Activated naive CD4-positive, alpha-beta T cell treated with anti-CD3 and anti-CD28 coated beads, Interleukin-2, amount 50 U/mL, for 24 hours (primary cell): ENCODE data around the gene TNNI2.
A peak's percentile ranks its signal among the peaks of the same experiment; 100 is the strongest.
"Not testable (repeated sequence)": the region's sequence is repeated elsewhere in the genome, so short reads cannot be mapped to it uniquely, and the experiment has no call there.

Experiments
- H3K27ac Mint-ChIP-seq: one replicate; pipeline ENCODE4 v1.8.0; 2021; ENCODE audit warnings: mild to moderate bottlenecking, mixed read lengths
- H3K27me3 Mint-ChIP-seq: one replicate; pipeline ENCODE4 v1.8.0; 2021; ENCODE audit warnings: mixed read lengths
- H3K36me3 Mint-ChIP-seq: one replicate; pipeline ENCODE4 v1.8.0; 2021; ENCODE audit warnings: mixed read lengths
- H3K4me1 Mint-ChIP-seq: one replicate; pipeline ENCODE4 v1.8.0; 2021; ENCODE audit warnings: mixed read lengths
- H3K4me3 Mint-ChIP-seq: one replicate; pipeline ENCODE4 v1.8.0; 2021; ENCODE audit warnings: mild to moderate bottlenecking, mixed read lengths
- H3K9me3 Mint-ChIP-seq: one replicate; pipeline ENCODE4 v1.8.0; 2021; ENCODE audit warnings: mixed read lengths

Gene TNNI2

DNA sequence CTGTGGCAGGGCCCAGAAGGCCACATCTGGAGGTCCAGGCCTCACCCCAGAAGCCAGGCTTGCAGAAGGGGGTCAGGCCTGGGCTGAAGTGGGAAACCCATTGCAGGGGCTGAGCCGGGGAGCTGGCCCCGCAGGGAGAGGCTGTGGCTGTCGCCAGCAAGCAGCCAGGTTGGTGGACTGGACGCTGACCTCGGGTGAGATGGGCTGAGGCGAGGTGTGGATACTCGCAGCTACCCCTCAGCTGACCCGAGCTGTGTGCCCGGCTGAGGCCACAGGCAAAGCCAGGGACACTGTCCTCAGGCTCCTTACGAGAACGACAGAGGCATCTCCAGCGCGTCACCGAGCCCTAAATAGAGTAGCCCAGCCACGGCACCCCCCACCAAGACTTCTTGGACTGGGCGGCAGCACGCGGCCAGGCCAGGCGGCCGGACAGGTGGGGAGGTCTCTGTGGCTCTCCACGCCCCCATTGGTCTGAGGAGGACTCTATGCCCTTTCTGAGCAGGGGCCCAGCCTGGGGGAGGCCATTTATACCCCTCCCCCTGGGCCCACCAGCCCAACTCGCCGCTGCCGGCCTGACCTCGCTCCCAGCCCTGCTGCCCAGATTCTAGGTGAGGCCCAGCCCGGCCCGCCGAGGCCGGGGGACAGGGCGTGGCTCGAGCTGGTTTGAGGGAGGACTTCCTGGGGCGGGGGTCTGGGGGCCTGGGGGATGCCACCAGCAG lies at the start of gene TNNI2:
Gene TNNI2, plus strand, starts transcription at position 556 of the 719 bp plus-strand sequence. CDS start 716 bp downstream, outside the sequence.
- Mint-ChIP-seq H3K4me3 (no peak within 1 kb of the TSS), H3K27ac (no peak within 1 kb of the TSS), H3K36me3 (no peaks in the 10 kb centered on the region), H3K4me1 (peaks cover 8% of the 10 kb centered on the region), H3K27me3 (no peaks in the 10 kb centered on the region), H3K9me3 (no peaks in the 10 kb centered on the region)

- Mint-ChIP-seq H3K9me3 (no peaks in the 10 kb centered on the region), H3K4me3 (no peak overlapping the region), H3K27ac (no peak overlapping the region), H3K27me3 (peaks cover 1% of the 10 kb centered on the region), H3K4me1 (peaks cover 4% of the 10 kb centered on the region), H3K36me3 (peaks cover 2% of the 10 kb centered on the region)
These were observed 46.9 kb upstream of the TNNI2 start for GRCh38 chr11:1791912-1792311.

GRCh38 chr11:1792461-1792860 lies 46.3 kb upstream of the TNNI2 start:
- Mint-ChIP-seq H3K9me3 (no peaks in the 10 kb centered on the region), H3K4me1 (peaks cover 4% of the 10 kb centered on the region), H3K27me3 (peaks cover 1% of the 10 kb centered on the region), H3K27ac (peak overlapping the region; percentile 51), H3K36me3 (peaks cover 2% of the 10 kb centered on the region), H3K4me3 (peak overlapping the region; percentile 39)

DNA sequence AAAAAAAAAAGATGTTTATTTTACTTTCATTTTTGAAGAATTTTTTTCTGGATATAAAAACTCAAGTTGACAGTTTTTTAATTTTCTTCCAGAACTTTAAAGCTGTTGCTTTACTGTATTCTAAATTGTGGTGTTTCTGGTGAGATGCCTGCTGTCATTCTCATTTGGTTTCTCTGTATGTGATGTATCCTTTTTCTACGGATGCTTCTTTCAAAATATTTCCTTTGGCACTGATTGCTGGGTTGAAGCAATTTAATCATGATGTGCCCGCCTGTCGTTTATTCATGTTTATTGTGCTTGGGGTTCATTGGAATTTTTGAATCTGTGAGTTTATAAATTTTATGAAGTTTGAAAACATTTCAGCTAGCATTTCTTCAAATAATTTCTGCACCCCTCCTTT lies 45.7 kb upstream of the TNNI2 start:
- no peaks in the 10 kb centered on the region for H3K9me3 Mint-ChIP-seq
- H3K27me3 Mint-ChIP-seq: peaks cover 1% of the 10 kb centered on the region

GRCh38 chr11:1796413-1797011 lies 42.3 kb upstream of the TNNI2 start:
- Mint-ChIP-seq H3K36me3 (peaks cover 2% of the 10 kb centered on the region), H3K9me3 (no peaks in the 10 kb centered on the region), H3K27me3 (peaks cover 5% of the 10 kb centered on the region), H3K4me3 (no peak overlapping the region), H3K4me1 (peaks cover 4% of the 10 kb centered on the region), H3K27ac (no peak overlapping the region)

More for the DNA sequence above, 45.7 kb upstream of the TNNI2 start:
- Mint-ChIP-seq H3K4me3 (no peak overlapping the region), H3K4me1 (peaks cover 4% of the 10 kb centered on the region), H3K27ac (no peak overlapping the region), H3K36me3 (peaks cover 2% of the 10 kb centered on the region)

GRCh38 chr11:1797391-1798125 lies 41.2 kb upstream of the TNNI2 start:
- Mint-ChIP-seq H3K4me1 (peaks cover 2% of the 10 kb centered on the region), H3K9me3 (no peaks in the 10 kb centered on the region), H3K36me3 (peaks cover 1% of the 10 kb centered on the region), H3K4me3 (no peak overlapping the region), H3K27ac (no peak overlapping the region), H3K27me3 (peaks cover 5% of the 10 kb centered on the region)

GRCh38 chr11:1803246-1803645 lies 35.5 kb upstream of the TNNI2 start:
- H3K4me3 Mint-ChIP-seq: no peak overlapping the region
- H3K27me3 Mint-ChIP-seq: peaks cover 8% of the 10 kb centered on the region
- no peaks in the 10 kb centered on the region for H3K36me3 Mint-ChIP-seq
- H3K4me1 Mint-ChIP-seq: no peaks in the 10 kb centered on the region
- no peak overlapping the region for H3K27ac Mint-ChIP-seq
- no peaks in the 10 kb centered on the region for H3K9me3 Mint-ChIP-seq

DNA sequence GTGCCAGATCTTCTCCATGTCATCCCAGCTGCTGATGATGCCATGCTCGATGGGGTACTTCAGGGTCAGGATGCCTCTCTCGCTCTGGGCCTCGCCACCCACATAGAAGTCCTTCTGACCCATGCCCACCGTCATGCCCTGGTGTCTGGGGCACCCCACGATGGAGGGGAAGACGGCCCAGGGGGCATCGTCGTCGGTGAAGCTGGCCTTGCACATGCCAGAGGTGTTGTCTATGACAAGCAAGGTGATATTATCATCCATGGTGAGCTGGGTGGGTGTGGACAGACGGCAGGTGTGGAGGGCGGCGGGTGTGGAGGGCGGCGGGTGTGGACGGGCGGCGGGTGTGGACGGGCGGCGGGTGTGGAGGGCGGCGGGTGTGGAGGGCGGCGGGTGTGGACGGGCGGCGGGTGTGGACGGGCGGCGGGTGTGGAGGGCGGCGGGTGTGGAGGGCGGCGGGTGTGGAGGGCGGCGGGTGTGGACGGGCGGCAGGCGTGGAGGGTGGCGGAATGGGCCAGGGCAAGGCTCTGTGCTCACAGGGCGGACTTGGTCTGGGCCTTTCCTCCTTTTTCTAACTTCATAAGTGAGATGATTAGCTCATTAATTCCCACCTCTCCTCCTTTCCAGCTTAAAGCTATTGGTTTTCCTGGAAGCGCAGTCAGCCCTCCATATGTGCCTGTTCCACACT lies 34.8 kb upstream of the TNNI2 start:
- not testable (repeated sequence) for H3K4me3 Mint-ChIP-seq, H3K27ac Mint-ChIP-seq, H3K4me1 Mint-ChIP-seq, H3K9me3 Mint-ChIP-seq, H3K36me3 Mint-ChIP-seq, H3K27me3 Mint-ChIP-seq

DNA sequence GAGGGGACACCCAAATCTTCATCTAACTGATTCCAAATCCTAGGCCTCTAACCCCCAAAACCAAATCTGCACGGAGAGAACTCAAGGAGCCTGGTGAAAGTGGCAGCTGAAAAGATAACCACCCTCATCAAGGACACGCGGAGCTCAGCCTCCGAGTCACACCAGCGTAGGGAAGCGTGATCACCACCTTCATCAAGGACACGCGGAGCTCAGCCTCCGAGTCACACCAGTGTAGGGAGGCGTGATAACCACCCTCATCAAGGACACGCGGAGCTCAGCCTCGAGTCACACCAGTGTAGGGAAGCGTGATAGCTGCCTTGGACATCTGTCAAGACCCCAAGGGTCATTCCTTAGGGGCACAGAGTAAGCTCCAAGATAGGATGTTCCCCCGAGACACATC lies 33.3 kb upstream of the TNNI2 start:
- no peak overlapping the region for H3K4me3 Mint-ChIP-seq
- H3K4me1 Mint-ChIP-seq: no peaks in the 10 kb centered on the region
- no peaks in the 10 kb centered on the region for H3K9me3 Mint-ChIP-seq
- no peak overlapping the region for H3K27ac Mint-ChIP-seq
- peaks cover 4% of the 10 kb centered on the region for H3K27me3 Mint-ChIP-seq
- H3K36me3 Mint-ChIP-seq: no peaks in the 10 kb centered on the region

- H3K4me3 Mint-ChIP-seq: no peak overlapping the region
- H3K27ac Mint-ChIP-seq: no peak overlapping the region
- no peaks in the 10 kb centered on the region for H3K9me3 Mint-ChIP-seq
- H3K27me3 Mint-ChIP-seq: peaks cover 3% of the 10 kb centered on the region
- H3K36me3 Mint-ChIP-seq: no peaks in the 10 kb centered on the region
- no peaks in the 10 kb centered on the region for H3K4me1 Mint-ChIP-seq
These were observed 31.4 kb upstream of the TNNI2 start for GRCh38 chr11:1807264-1807995.

DNA sequence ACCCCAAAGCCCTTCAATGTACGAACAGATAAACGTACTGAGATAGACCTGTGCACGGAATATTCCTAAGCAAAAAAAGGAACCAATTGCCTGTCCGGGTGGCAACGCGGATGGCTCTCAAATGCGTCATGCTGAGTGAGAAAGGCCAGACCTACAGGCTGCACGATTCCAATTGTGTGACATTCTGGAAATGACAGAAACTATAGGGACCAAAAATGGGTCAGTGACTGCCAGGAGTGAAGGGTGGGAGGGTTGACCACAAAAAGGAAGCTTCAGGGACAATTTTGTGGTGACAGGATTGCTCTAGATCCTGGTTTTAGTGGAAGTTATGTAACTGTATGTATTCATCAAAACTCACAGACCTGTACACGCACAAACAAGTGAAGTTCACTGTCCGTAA lies 28.0 kb upstream of the TNNI2 start:
- Mint-ChIP-seq H3K4me3 (no peak overlapping the region), H3K9me3 (no peaks in the 10 kb centered on the region), H3K4me1 (no peaks in the 10 kb centered on the region), H3K27me3 (no peaks in the 10 kb centered on the region), H3K36me3 (no peaks in the 10 kb centered on the region), H3K27ac (no peak overlapping the region)

DNA sequence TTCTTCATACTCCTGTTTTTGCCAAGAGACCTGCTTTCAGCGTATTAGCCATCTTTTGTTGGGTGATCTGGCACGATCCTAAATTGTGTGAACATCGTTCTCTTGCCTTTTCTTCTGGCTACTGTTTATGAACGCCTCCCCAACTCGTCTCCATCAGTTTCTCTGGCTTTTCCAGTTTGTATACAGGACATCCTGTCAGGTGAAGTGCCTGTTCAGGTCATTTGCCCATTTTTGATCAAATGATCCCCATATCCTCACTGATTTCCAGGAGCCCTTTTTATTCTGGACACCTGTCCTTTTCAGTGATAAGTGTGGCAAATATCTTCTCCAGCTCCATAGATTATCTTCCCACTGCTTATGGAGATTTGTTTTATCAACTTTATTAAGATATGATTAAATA lies 26.5 kb upstream of the TNNI2 start:
- Mint-ChIP-seq H3K4me3 (no peak overlapping the region), H3K36me3 (no peaks in the 10 kb centered on the region), H3K27ac (no peak overlapping the region), H3K4me1 (no peaks in the 10 kb centered on the region), H3K9me3 (no peaks in the 10 kb centered on the region), H3K27me3 (no peaks in the 10 kb centered on the region)

GRCh38 chr11:1812801-1813200 lies 26.0 kb upstream of the TNNI2 start:
- no peaks in the 10 kb centered on the region for H3K9me3 Mint-ChIP-seq
- no peaks in the 10 kb centered on the region for H3K27me3 Mint-ChIP-seq
- H3K36me3 Mint-ChIP-seq: no peaks in the 10 kb centered on the region
- H3K27ac Mint-ChIP-seq: peak overlapping the region; percentile 31
- no peaks in the 10 kb centered on the region for H3K4me1 Mint-ChIP-seq
- no peak overlapping the region for H3K4me3 Mint-ChIP-seq

GRCh38 chr11:1813356-1813755 lies 25.4 kb upstream of the TNNI2 start:
- H3K36me3 Mint-ChIP-seq, H3K4me1 Mint-ChIP-seq, H3K9me3 Mint-ChIP-seq, H3K27ac Mint-ChIP-seq, H3K27me3 Mint-ChIP-seq, H3K4me3 Mint-ChIP-seq: not testable (repeated sequence)

DNA sequence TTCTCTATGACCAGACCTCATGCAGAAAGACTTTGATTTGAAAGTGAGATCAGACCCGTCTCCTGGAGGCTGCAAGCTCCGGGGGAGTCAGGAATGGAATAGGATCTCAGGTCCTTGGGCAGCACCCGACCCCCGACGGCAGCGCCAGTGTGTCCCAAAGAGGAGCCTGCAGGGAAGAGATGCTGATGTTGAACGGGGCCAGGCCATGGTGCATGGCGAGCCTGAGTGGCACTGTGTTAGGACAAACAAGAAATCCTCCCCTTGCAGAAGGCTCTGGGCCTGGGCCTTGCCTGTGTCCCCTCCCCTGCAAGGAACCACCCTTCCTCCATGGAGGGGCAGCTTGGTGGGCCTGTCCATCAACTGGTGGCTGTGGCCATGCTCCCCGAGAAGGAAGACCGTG lies 24.1 kb upstream of the TNNI2 start:
- no peak overlapping the region for H3K4me3 Mint-ChIP-seq
- no peak overlapping the region for H3K27ac Mint-ChIP-seq
- no peaks in the 10 kb centered on the region for H3K4me1 Mint-ChIP-seq
- H3K9me3 Mint-ChIP-seq: no peaks in the 10 kb centered on the region
- H3K36me3 Mint-ChIP-seq: no peaks in the 10 kb centered on the region
- H3K27me3 Mint-ChIP-seq: no peaks in the 10 kb centered on the region
